ENCODE measurements around the gene PRSS27.
"Not testable (repeated sequence)": the region's sequence is repeated elsewhere in the genome, so short reads cannot be mapped to it uniquely, and the experiment has no call there.

The PRSS27 gene

GRCh38 chr16:2689968-2690801, 29.8 kb downstream of the PRSS27 start:
- no peak for DNase-seq (ENCODE audit: low read depth)
- no peak overlapping the region for H3K4me3 ChIP-seq (ENCODE audit: low read length)
- no peak for TF ChIP-seq CTCF (conservative IDR thresholded peaks at IDR 0.05; ENCODE audit: low read length)

- H3K4me3 ChIP-seq (ENCODE audit: low read length); DNase-seq (ENCODE audit: low read depth): not testable (repeated sequence)
These were observed 30.6 kb downstream of the PRSS27 start for GRCh38 chr16:2689422-2689821.

- no peak for DNase-seq (ENCODE audit: low read depth)
- no peak for TF ChIP-seq CTCF (conservative IDR thresholded peaks at IDR 0.05; ENCODE audit: low read length)
- no peak overlapping the region for H3K4me3 ChIP-seq (ENCODE audit: low read length)
These were observed 32.3 kb downstream of the PRSS27 start for GRCh38 chr16:2687531-2688308.

- no peak for DNase-seq (ENCODE audit: low read depth)
- H3K4me3 ChIP-seq (ENCODE audit: low read length) = no peak overlapping the region
- no peak for TF ChIP-seq CTCF (conservative IDR thresholded peaks at IDR 0.05; ENCODE audit: low read length)
These were observed 33.0 kb downstream of the PRSS27 start for GRCh38 chr16:2686912-2687507.

GRCh38 chr16:2686075-2686474, 33.9 kb downstream of the PRSS27 start:
- H3K4me3 ChIP-seq (ENCODE audit: low read length); DNase-seq (ENCODE audit: low read depth): not testable (repeated sequence)

GRCh38 chr16:2683041-2683440, 37.0 kb downstream of the PRSS27 start:
- peak overlapping the region; percentile 97 for H3K4me3 ChIP-seq (ENCODE audit: low read length)
- peak; percentile 9 for DNase-seq (ENCODE audit: low read depth)

GRCh38 chr16:2682209-2683021, 37.6 kb downstream of the PRSS27 start, which contains the start of gene KCTD5:
Gene KCTD5, plus strand, starts transcription at chr16:2682523. Its CDS starts 26 bp downstream, at chr16:2682549.
- peak within 1 kb of the TSS; percentile 97 for H3K4me3 ChIP-seq (ENCODE audit: low read length)
- TF ChIP-seq CTCF (conservative IDR thresholded peaks at IDR 0.05; ENCODE audit: low read length) = no peak
- peak; percentile 95 for DNase-seq (ENCODE audit: low read depth)

- not testable (repeated sequence) for H3K4me3 ChIP-seq (ENCODE audit: low read length); DNase-seq (ENCODE audit: low read depth)
These were observed 39.7 kb downstream of the PRSS27 start for GRCh38 chr16:2680360-2680759.

- H3K4me3 ChIP-seq (ENCODE audit: low read length); DNase-seq (ENCODE audit: low read depth): not testable (repeated sequence)
These were observed 40.1 kb downstream of the PRSS27 start for GRCh38 chr16:2679902-2680301.

GRCh38 chr16:2678206-2678965, 41.6 kb downstream of the PRSS27 start:
- not testable (repeated sequence) for H3K4me3 ChIP-seq (ENCODE audit: low read length); DNase-seq (ENCODE audit: low read depth)

GRCh38 chr16:2676937-2677336, 43.1 kb downstream of the PRSS27 start:
- not testable (repeated sequence) for H3K4me3 ChIP-seq (ENCODE audit: low read length); DNase-seq (ENCODE audit: low read depth)

Data from AG10803 (cell line).